Measurements from ENCODE around the gene ZNF236.
A peak's percentile ranks its signal among the peaks of the same experiment; 100 is the strongest.
"Not testable (repeated sequence)": the region's sequence is repeated elsewhere in the genome, so short reads cannot be mapped to it uniquely, and the experiment has no call there.

ZNF236 gene

GRCh38 chr18:76914314-76914713, 92.0 kb downstream of the ZNF236 start:
- DNase-seq, result no peak

- no peak for DNase-seq
Observed at GRCh38 chr18:76914796-76915195, 92.4 kb downstream of the ZNF236 start.

GRCh38 chr18:76915456-76915855, 93.1 kb downstream of the ZNF236 start:
- DNase-seq, result no peak

DNA sequence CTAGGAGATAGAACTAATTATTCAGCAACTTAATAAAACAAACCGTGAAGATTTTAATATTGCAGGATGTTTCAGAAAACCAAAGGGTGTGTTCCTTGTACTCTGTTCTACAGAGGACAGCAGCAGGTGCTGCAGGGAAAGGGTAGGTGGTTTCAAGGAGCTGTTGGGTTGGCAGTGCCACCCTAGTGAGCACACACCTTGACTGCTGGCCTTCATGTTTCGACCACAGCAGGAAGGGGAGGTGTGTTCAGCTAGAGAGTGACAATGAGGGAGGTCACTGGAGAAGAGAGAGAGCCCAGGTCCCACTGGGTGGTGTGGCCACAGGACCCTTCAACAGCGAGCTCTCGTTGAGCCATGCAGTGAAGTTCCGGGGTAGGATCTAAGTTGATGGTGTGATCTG, 98.6 kb downstream of the ZNF236 start:
- DNase-seq, result no peak

GRCh38 chr18:76922107-76922506, 99.8 kb downstream of the ZNF236 start:
- DNase-seq, result peak; percentile 69

GRCh38 chr18:76923485-76924085, 101.2 kb downstream of the ZNF236 start:
- DNase-seq, result peak; percentile 47

DNA sequence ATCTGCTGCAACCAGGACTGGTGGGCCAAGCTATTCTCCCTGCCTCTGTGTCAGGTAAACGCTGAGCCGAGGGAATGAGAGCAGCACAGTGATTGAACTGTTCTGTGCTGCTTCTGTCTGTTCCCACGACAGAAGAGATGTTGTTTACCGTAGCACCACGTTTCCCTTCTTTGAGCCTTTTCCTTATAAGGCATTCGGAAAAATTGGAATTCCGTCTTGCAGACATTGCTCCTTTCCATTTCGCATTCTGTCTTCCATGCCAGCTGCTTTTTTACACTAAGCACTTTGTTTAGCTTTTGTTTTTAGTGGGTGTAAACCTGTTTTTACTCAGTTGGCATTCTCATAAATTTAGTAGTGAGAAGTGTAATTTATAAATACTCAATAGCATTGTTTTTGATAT, 103.1 kb downstream of the ZNF236 start:
- DNase-seq, result no peak

- no peak for DNase-seq
Observed at GRCh38 chr18:76927223-76927725, 104.9 kb downstream of the ZNF236 start.

- no peak for DNase-seq
Observed at GRCh38 chr18:76928179-76928868, 106.0 kb downstream of the ZNF236 start.

DNA sequence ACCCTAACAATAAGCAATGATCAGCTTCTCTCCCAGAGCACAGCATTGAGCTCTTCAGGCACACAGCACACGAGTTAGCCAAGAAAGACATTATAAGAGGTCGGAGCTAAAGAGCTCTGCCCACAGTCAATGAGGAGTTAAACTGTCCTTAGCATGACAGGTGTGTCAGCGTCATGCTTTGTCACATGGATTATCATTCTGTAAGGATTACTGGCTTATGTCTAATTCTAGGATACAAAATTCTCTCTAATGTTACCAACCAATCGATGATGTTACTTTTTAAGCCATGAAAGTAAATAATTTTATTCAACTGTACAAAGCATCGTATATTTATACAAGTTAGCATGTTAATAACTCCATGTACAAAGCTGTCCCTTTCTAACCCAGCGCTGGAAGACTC, 108.8 kb downstream of the ZNF236 start:
- no peak for DNase-seq

- DNase-seq, result no peak
Observed at GRCh38 chr18:76932026-76932819, 109.9 kb downstream of the ZNF236 start.

DNA sequence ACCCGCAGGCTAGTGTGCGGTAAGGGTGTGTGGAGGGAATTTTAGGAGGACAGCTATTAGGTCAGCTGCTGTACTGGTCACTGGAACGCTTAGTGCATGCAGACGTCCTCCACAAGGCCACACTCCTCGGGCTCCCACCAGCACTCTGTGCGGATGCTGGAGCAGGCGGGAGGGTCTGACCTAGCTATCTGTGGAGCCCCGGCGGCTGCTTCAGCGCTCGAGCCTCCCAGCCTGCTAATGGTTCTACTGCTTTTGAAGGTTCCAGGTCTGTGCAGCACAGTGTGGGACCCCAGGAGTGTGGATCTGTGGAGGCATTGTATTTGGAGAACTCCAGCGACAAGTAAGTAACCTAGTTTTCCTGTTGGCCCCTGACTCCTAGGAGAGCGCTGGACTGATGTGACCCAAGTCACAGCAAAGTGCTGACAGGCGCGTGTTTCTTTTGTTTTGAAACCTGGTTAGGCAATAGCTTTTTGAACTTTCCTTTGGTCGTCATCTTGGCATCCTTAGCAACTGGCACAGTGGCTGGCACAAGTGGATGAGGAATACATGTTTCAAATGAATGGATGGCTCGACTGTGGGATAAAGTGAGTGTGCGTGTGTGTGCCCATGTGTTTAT, 113.5 kb downstream of the ZNF236 start:
- no peak for DNase-seq

- DNase-seq, result no peak
Observed at GRCh38 chr18:76936877-76937276, 114.5 kb downstream of the ZNF236 start.

- no peak for DNase-seq
Observed at GRCh38 chr18:76937597-76937996, 115.2 kb downstream of the ZNF236 start.

DNA sequence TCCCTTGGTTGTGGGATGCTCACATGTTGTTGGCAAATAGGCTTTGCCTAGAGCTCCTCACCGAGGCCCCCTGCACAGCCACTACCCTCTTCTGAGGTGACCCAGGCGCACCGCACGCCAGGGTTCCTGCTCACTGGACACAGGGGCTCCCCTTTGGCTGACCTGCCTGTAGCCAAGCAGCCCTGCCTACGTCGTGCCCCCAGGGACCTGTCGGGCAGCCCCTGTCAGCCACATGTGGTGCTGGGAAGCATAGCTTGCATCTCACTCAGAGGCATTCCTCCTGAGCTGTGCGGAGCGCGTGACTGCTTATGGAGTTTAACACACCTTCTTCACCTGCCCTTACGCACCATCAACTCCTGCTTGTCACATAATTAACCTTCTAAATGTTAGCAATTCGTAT, 116.3 kb downstream of the ZNF236 start:
- no peak for DNase-seq

DNA sequence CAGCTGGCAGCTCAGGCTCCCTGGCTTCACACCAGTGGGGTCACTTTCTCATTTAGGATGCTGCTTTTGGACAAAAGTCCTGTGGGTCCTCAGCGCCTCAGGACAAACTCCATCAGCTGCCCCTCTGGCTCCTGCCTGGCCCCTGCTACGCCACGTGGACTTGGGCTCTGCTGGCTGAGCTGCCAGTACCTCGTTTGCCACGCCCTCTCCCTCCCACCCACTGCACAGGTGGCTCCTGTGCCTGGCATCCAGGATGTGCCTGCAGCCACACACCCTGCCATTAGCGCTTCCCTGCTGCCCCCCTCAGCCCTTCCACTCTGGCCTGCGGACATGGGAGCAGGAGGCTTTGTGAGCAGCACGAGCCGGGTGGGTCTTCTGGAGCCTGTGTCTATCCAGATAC, 118.9 kb downstream of the ZNF236 start:
- DNase-seq, result peak; percentile 25

- DNase-seq, result no peak
Observed at GRCh38 chr18:76943542-76944339, 121.4 kb downstream of the ZNF236 start.

- not testable (repeated sequence) for DNase-seq
Observed at GRCh38 chr18:76944346-76944745, 122.0 kb downstream of the ZNF236 start.

GRCh38 chr18:76948345-76948744, 126.0 kb downstream of the ZNF236 start:
- DNase-seq, result no peak

DNA sequence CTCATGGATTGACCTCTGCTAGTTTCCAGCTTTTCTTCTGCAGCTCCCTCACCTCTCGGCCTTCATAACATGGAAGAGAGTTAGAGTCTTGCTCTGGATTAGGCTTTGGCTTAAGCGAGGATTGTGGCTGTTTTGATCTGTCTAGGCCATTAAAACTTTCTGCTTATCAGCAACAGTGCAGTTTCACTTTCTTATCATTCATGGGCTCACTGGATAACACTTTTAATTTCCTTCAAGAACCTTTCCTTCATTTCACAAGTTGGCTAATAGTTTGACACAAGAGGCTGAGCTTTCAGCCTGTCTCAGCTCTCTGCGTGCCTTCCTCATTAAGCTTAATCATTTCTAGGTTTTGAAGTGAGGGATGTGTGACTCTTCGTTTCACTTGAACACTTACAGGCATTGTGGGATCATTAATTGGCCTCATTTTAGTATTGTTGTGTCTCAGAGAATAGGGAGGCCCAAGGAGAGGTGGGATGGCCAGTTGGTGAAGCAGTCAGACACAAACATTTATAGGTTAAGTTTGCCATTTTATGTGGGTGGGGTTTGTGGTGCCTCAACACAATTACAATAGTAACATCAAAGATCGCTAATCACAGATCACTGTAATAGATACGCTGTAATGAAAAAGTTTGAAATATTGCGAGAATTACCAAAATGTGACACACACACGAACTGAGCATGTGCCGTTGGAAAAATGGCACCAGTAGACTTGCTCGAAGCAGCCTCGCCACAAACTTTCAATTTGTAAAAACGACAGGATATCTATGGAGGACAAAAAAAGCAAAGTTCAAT, 129.3 kb downstream of the ZNF236 start:
- no peak for DNase-seq

DNA sequence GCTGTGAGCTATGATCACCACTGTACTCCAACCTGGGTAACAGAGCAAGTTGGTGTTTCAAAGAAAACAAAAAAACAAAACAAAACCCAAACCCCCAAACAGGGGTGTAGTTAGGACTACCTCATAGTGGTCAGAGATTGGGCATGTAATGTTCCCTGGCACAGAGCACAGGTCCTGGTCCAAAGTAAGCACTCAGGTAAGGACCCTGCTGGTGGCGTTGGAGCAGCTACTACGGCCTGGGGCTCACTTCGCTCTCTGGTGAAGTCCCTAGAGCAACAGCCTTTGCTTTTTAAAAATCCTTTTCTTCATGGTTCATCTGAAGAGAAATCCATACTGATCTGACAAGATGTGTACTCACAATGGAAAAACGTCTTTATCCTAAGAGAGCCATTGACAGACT, 130.4 kb downstream of the ZNF236 start:
- no peak for DNase-seq

- DNase-seq, result no peak
Observed at GRCh38 chr18:76953156-76953555, 130.8 kb downstream of the ZNF236 start.

All from NCI-H146 (cell line).